NCI-H1417 treated with DMSO at 0.1 percent for 48 hours (cell line): ENCODE results near the gene LRRC8E.

Experiments used
- DNase-seq: peaks from one replicate; lab custom pipeline; 2025; lab: John Stamatoyannopoulos, UW

Gene LRRC8E

GRCh38 chr19:7932276-7932929 lies 44.1 kb downstream of the LRRC8E start:
- DNase-seq, result no peak

- no peak for DNase-seq
Measured at GRCh38 chr19:7932930-7933300, 44.6 kb downstream of the LRRC8E start.

- DNase-seq, result no peak
Measured at GRCh38 chr19:7933411-7933810, 45.1 kb downstream of the LRRC8E start.

GRCh38 chr19:7933828-7934725 lies 45.8 kb downstream of the LRRC8E start:
- no peak for DNase-seq

GRCh38 chr19:7934766-7935165 lies 46.5 kb downstream of the LRRC8E start:
- no peak for DNase-seq

- no peak for DNase-seq
Measured at GRCh38 chr19:7940841-7941240, 52.5 kb downstream of the LRRC8E start.

GRCh38 chr19:7941895-7942596 lies 53.7 kb downstream of the LRRC8E start:
- no peak for DNase-seq

- no peak for DNase-seq
Measured at GRCh38 chr19:7942981-7943443, 54.7 kb downstream of the LRRC8E start.

GRCh38 chr19:7943444-7944176 lies 55.3 kb downstream of the LRRC8E start, which contains the start of gene TIMM44:
Gene TIMM44 (minus strand): TSS chr19:7943666. CDS start chr19:7943651, 15 bp downstream.
- peak; percentile 99 for DNase-seq

GRCh38 chr19:7944177-7944761 lies 56.0 kb downstream of the LRRC8E start:
- DNase-seq, result peak; percentile 71

- DNase-seq, result no peak
Measured at GRCh38 chr19:7947939-7948338, 59.6 kb downstream of the LRRC8E start.
